Measurements from ENCODE around the gene ACE. TPM values are rescaled to one million over a fixed set of nuclear protein-coding genes. Genes with fewer than 3 reads are reported as not detected.

ACE gene
- total RNA-seq, 4 donors from 2014 or later, result 7.5 to 35.3 (median 14.1) TPM

GRCh38 chr17:63546308-63547082 is 69.6 kb downstream of the ACE start:
- WGBS, 2 donors, result 82 to 88% methylated on average over 9 of the region's 9 CpGs
- Histone ChIP-seq H3K9me3 (no peaks in the 10 kb centered on the region), H3K27me3 (no peaks in the 10 kb centered on the region), H3K27ac (no peak overlapping the region), H3K4me1 (peaks cover 0 to 15% (median 4%) of the 10 kb centered on the region in 4 donors), H3K36me3 (no peaks in the 10 kb centered on the region), H3K4me3 (no peak overlapping the region)
- TF ChIP-seq POLR2A (IDR thresholded peaks at IDR 0.05) (no peak), CTCF (IDR thresholded peaks at IDR 0.05) (no peak), EP300 (IDR thresholded peaks at IDR 0.05) (no peak)
- DNase-seq (ENCODE audit: low spot score in 2 of 2), result no peak

GRCh38 chr17:63547083-63547523 is 70.2 kb downstream of the ACE start:
- peaks cover 0 to 21% (median 9%) of the 10 kb centered on the region in 4 donors for H3K4me1 ChIP-seq
- H3K4me3 ChIP-seq, result no peak overlapping the region
- TF ChIP-seq POLR2A (IDR thresholded peaks at IDR 0.05) (no peak), EP300 (IDR thresholded peaks at IDR 0.05) (no peak), CTCF (IDR thresholded peaks at IDR 0.05) (no peak)
- no peaks in the 10 kb centered on the region for H3K27me3 ChIP-seq
- H3K36me3 ChIP-seq, result no peaks in the 10 kb centered on the region
- no peak for DNase-seq (ENCODE audit: low spot score in 2 of 2)
- no peak overlapping the region for H3K27ac ChIP-seq
- no peaks in the 10 kb centered on the region for H3K9me3 ChIP-seq
- WGBS, 2 donors, result 65 to 74% methylated on average over 5 of the region's 5 CpGs

Other genes with a start within 250 kb of the ACE start
- 10 to 100 TPM; 21.4 to 52.5 (median 35.0) TPM for gene CYB561, start 30.8 kb upstream of the ACE start, total RNA-seq
- gene KCNH6, start 46.3 kb downstream of the ACE start, total RNA-seq, result not detected
- gene DCAF7, start 73.4 kb downstream of the ACE start, total RNA-seq, result 10 to 100 TPM; 25.5 to 33.3 (median 28.2) TPM
- gene TACO1, start 123.8 kb downstream of the ACE start, total RNA-seq, result 10 to 100 TPM in 3 of 4 donors, 1 to 10 TPM in 1; 9.8 to 18.0 (median 13.3) TPM
- 100 to 1,000 TPM in 1 of 4 donors, 10 to 100 TPM in 3; 62.8 to 107 (median 71.7) TPM for gene MAP3K3, start 145.4 kb downstream of the ACE start, total RNA-seq
- gene LIMD2, start 223.1 kb downstream of the ACE start, total RNA-seq, result 10 to 100 TPM in 3 of 4 donors, 1 to 10 TPM in 1; 7.5 to 40.2 (median 25.2) TPM